Testis (tissue), 2 donors: Measurements from ENCODE around the gene CCHCR1.

ENCODE experiments used
- POLR2A ChIP-seq: fragments of 450-650 bp; IDR thresholded peaks from one replicate; pipeline ENCODE4 v1.6.1; 2017; ENCODE audit warnings: antibody characterized with exemption, mild to moderate bottlenecking, moderate library complexity
- TF ChIP-seq, protein P1 (sequence below), 3 experiments: fragments of 450-650 bp in 2 of 3; fragments of 200-600 bp in 1 of 3; sonication (generic) in 1 of 3; IDR thresholded peaks; one replicate each; pipeline ENCODE4 v1.5.1; 2016 to 2019; ENCODE audit warnings: antibody characterized with exemption in 3 of 3, mild to moderate bottlenecking in 2 of 3, moderate library complexity in 1 of 3

DNA sequence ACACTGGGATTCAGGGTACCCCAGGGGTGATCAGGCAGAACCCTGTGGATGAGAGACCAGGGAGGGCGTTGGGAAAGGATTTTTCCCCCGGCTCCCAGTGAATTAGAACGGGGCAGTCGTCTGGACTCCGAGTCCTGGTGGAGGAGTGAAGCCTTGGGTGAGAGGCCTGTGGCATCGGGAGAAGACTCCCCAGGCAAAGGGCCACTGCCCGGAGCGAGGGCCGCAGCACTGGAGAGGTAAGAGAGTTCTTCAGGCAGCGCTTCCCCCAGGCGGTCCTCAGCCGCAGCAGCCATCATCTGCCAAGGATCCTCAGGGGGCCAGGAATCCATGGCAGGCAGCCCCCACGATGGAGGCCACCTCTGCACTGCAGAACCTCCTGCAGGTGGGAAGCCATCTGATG is 45.9 kb downstream of the CCHCR1 start:
- TF ChIP-seq, protein P1, sequence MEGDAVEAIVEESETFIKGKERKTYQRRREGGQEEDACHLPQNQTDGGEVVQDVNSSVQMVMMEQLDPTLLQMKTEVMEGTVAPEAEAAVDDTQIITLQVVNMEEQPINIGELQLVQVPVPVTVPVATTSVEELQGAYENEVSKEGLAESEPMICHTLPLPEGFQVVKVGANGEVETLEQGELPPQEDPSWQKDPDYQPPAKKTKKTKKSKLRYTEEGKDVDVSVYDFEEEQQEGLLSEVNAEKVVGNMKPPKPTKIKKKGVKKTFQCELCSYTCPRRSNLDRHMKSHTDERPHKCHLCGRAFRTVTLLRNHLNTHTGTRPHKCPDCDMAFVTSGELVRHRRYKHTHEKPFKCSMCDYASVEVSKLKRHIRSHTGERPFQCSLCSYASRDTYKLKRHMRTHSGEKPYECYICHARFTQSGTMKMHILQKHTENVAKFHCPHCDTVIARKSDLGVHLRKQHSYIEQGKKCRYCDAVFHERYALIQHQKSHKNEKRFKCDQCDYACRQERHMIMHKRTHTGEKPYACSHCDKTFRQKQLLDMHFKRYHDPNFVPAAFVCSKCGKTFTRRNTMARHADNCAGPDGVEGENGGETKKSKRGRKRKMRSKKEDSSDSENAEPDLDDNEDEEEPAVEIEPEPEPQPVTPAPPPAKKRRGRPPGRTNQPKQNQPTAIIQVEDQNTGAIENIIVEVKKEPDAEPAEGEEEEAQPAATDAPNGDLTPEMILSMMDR (IDR thresholded peaks at IDR 0.05), result no peak
- no peak for TF ChIP-seq POLR2A
